Common myeloid progenitor, CD34-positive (primary cell): ENCODE measurements around the gene CADPS2.

Experiments
- CTCF ChIA-PET: fragments of 350-600 bp; sonication (Branson Sonifier 250); formaldehyde crosslinking; loops from one replicate; lab custom pipeline; 2021; ENCODE audit warnings: antibody characterized with exemption; lab: Charles Lee
- POLR2A ChIA-PET: fragments of 350-600 bp; sonication (Branson Sonifier 250); formaldehyde crosslinking; loops from one replicate; lab custom pipeline; 2021; ENCODE audit warnings: antibody characterized with exemption; lab: Charles Lee
- DNase-seq, 3 donors: peaks; one replicate each; pipeline versions ENCODE4 v3.0.0 to v3.0.0-alpha.2; 2013
- H3K27ac ChIP-seq, 2 experiments: 1 replicate in 1 of 2; 2 replicates in 1 of 2; pipeline ENCODE4 v1.7.0; 2013; ENCODE audit warnings: inconsistent platforms in 2 of 2, low read length in 2 of 2, mild to moderate bottlenecking in 2 of 2, low read depth in 1 of 2, moderate library complexity in 1 of 2; ENCODE audit not compliant: severe bottlenecking in 2 of 2, insufficient read depth in 1 of 2, poor library complexity in 1 of 2
- H3K27me3 ChIP-seq, 5 experiments: replicated peaks in 2 of 5; 1 replicate in 3 of 5; 2 replicates in 2 of 5; pipeline versions ENCODE4 v1.6.1 to v1.7.0; 2013; ENCODE audit warnings: low read length in 4 of 5, mild to moderate bottlenecking in 2 of 5, moderate library complexity in 2 of 5, inconsistent platforms in 1 of 5; ENCODE audit not compliant: insufficient read depth in 5 of 5, control insufficient read depth in 4 of 5
- H3K36me3 ChIP-seq, 4 experiments: 1 replicate in 2 of 4; 2 replicates in 2 of 4; pipeline versions ENCODE4 v1.6.1 to v1.7.0; 2013; ENCODE audit warnings: low read length in 3 of 4, control low read depth in 1 of 4, mild to moderate bottlenecking in 1 of 4; ENCODE audit not compliant: control insufficient read depth in 4 of 4, insufficient read depth in 4 of 4
- H3K4me1 ChIP-seq, 4 experiments: 1 replicate in 3 of 4; 2 replicates in 1 of 4; pipeline versions ENCODE4 v1.6.1 to v1.7.1; 2013; ENCODE audit warnings: low read length in 3 of 4, mild to moderate bottlenecking in 3 of 4, control low read depth in 1 of 4, inconsistent platforms in 1 of 4, moderate library complexity in 1 of 4; ENCODE audit not compliant: control insufficient read depth in 4 of 4, insufficient read depth in 4 of 4; ENCODE audit errors: control extremely low read depth in 1 of 4
- H3K4me3 ChIP-seq, 7 experiments: 1 replicate in 4 of 7; 2 replicates in 3 of 7; pipeline versions ENCODE4 v1.5.1 to v1.7.0; 2013; ENCODE audit warnings: mild to moderate bottlenecking in 7 of 7, low read length in 6 of 7, moderate library complexity in 6 of 7, inconsistent platforms in 2 of 7, low read depth in 2 of 7, control low read depth in 1 of 7; ENCODE audit not compliant: insufficient read depth in 4 of 7, control insufficient read depth in 1 of 7; ENCODE audit errors: extremely low read depth in 1 of 7
- H3K9me3 ChIP-seq, 5 experiments: 1 replicate in 4 of 5; 2 replicates in 1 of 5; pipeline versions ENCODE4 v1.6.1 to v1.7.1; 2013; ENCODE audit warnings: low read length in 4 of 5, mild to moderate bottlenecking in 2 of 5, inconsistent platforms in 1 of 5, low read depth in 1 of 5, moderate library complexity in 1 of 5; ENCODE audit not compliant: control insufficient read depth in 4 of 5, insufficient read depth in 2 of 5; ENCODE audit errors: control extremely low read depth in 1 of 5
- WGBS: methylation state at CpG from one replicate; pipeline ENCODE4 v1.1.5; 2013; ENCODE audit not compliant: insufficient coverage; 5-methylcytosine and 5-hydroxymethylcytosine counted together

The CADPS2 gene

GRCh38 chr7:122553761-122554160, 332.5 kb downstream of the CADPS2 start:
- H3K27ac ChIP-seq: no peak overlapping the region
- H3K27me3 ChIP-seq: peaks cover 0 to 1% (median 0%) of the 10 kb centered on the region in 5 experiments
- CTCF ChIA-PET: no interaction called here
- WGBS: no CpG with 5 or more reads among the region's 1 CpG
- H3K4me3 ChIP-seq: no peak overlapping the region
- no peaks in the 10 kb centered on the region for H3K4me1 ChIP-seq
- no peaks in the 10 kb centered on the region for H3K9me3 ChIP-seq
- POLR2A ChIA-PET: no interaction called here
- no peak for DNase-seq
- no peaks in the 10 kb centered on the region for H3K36me3 ChIP-seq

- H3K27ac ChIP-seq: no peak overlapping the region
Observed at GRCh38 chr7:122552769-122553168, 333.5 kb downstream of the CADPS2 start.

GRCh38 chr7:122550545-122550944, 335.7 kb downstream of the CADPS2 start:
- H3K4me1 ChIP-seq: no peaks in the 10 kb centered on the region
- no peaks in the 10 kb centered on the region for H3K27me3 ChIP-seq
- no peak overlapping the region for H3K27ac ChIP-seq
- POLR2A ChIA-PET: no interaction called here
- CTCF ChIA-PET: no interaction called here
- no peaks in the 10 kb centered on the region for H3K9me3 ChIP-seq
- H3K36me3 ChIP-seq: no peaks in the 10 kb centered on the region
- WGBS: no CpG with 5 or more reads among the region's 1 CpG
- no peak for DNase-seq
- no peak overlapping the region for H3K4me3 ChIP-seq

More at GRCh38 chr7:122552769-122553168, 333.5 kb downstream of the CADPS2 start:
- H3K27me3 ChIP-seq: peaks cover 0 to 1% (median 0%) of the 10 kb centered on the region in 5 experiments
- H3K4me1 ChIP-seq: no peaks in the 10 kb centered on the region
- no peaks in the 10 kb centered on the region for H3K9me3 ChIP-seq
- H3K36me3 ChIP-seq: no peaks in the 10 kb centered on the region
- DNase-seq: no peak
- POLR2A ChIA-PET: no interaction called here
- CTCF ChIA-PET: no interaction called here
- no peak overlapping the region for H3K4me3 ChIP-seq

- no peaks in the 10 kb centered on the region for H3K9me3 ChIP-seq
- no peak overlapping the region for H3K27ac ChIP-seq
- H3K27me3 ChIP-seq: no peaks in the 10 kb centered on the region
- no peaks in the 10 kb centered on the region for H3K36me3 ChIP-seq
- no peaks in the 10 kb centered on the region for H3K4me1 ChIP-seq
- WGBS: no CpG with 5 or more reads among the region's 5 CpGs
- DNase-seq: no peak
- H3K4me3 ChIP-seq: no peak overlapping the region
- ChIA-PET CTCF (no interaction called here), POLR2A (no interaction called here)
Observed at GRCh38 chr7:122549578-122549977, 336.7 kb downstream of the CADPS2 start.

GRCh38 chr7:122546496-122546895, 339.8 kb downstream of the CADPS2 start:
- CTCF ChIA-PET: interaction anchor here (0.7 to 1.7 kb wide), 2 partner anchors 13 to 18 kb away, joined by 3 to 4 read pairs; no protein-coding TSS in a partner anchor
- H3K9me3 ChIP-seq: no peaks in the 10 kb centered on the region
- H3K36me3 ChIP-seq: no peaks in the 10 kb centered on the region
- no peak overlapping the region for H3K27ac ChIP-seq
- DNase-seq: no peak
- POLR2A ChIA-PET: no interaction called here
- no peak overlapping the region for H3K4me3 ChIP-seq
- H3K27me3 ChIP-seq: no peaks in the 10 kb centered on the region
- WGBS: 58% methylated on average over 1 of the region's 2 CpGs
- H3K4me1 ChIP-seq: no peaks in the 10 kb centered on the region

GRCh38 chr7:122544463-122544862, 341.8 kb downstream of the CADPS2 start:
- DNase-seq: peak in 2 of 3 donors; percentile 11 to 25
- ChIA-PET CTCF (interaction anchor here (1.3 kb wide), 1 partner anchor 11 kb away, joined by 4 read pairs; no protein-coding TSS in a partner anchor), POLR2A (no interaction called here)
- Histone ChIP-seq H3K36me3 (no peaks in the 10 kb centered on the region), H3K9me3 (no peaks in the 10 kb centered on the region), H3K4me3 (no peak overlapping the region), H3K27ac (no peak overlapping the region), H3K4me1 (no peaks in the 10 kb centered on the region), H3K27me3 (no peaks in the 10 kb centered on the region)
- WGBS: 60% methylated on average over 1 of the region's 2 CpGs

GRCh38 chr7:122543891-122544290, 342.4 kb downstream of the CADPS2 start:
- Histone ChIP-seq H3K27ac (no peak overlapping the region), H3K4me3 (no peak overlapping the region), H3K36me3 (no peaks in the 10 kb centered on the region), H3K27me3 (peaks cover 0 to under 1% (median 0%) of the 10 kb centered on the region in 5 experiments), H3K9me3 (no peaks in the 10 kb centered on the region), H3K4me1 (no peaks in the 10 kb centered on the region)
- ChIA-PET POLR2A (no interaction called here), CTCF (no interaction called here)
- no CpG with 5 or more reads among the region's 2 CpGs for WGBS
- no peak for DNase-seq
